GM18507 (cell line): ENCODE data around the gene HS3ST3A1.
A peak's percentile ranks its signal among the peaks of the same experiment; 100 is the strongest.

Source experiments
- DNase-seq: peaks from one replicate; pipeline ENCODE4 v3.0.0; 2011; ENCODE audit warnings: low read depth; ENCODE audit not compliant: insufficient read length; ENCODE audit errors: extremely low spot score
- FAIRE-seq: peaks from 2 replicates; lab custom pipeline; 2011; peaks lifted over from hg19 to GRCh38; lab: Jason Lieb, UNC

Gene HS3ST3A1

DNA sequence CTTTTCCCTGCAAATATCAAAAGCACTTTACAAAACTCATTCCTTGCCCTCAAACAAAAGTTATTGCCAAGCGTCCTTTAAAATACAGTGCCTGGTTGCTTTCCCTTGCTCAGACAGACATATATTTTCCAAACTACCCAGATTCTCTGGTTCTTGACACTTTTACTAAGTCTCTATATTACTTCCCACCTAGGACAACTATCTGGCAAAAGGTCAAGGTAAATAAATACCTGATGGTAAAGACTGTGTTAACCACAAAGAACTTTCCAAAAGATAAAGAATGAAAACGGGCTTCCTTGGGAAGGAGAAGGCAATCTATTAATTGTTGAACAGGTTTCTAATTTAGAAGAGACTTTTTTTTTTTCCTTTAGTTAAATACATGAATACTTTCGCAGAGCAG lies 1.9 kb downstream of the HS3ST3A1 start:
- FAIRE-seq (no peak), DNase-seq (no peak)

DNA sequence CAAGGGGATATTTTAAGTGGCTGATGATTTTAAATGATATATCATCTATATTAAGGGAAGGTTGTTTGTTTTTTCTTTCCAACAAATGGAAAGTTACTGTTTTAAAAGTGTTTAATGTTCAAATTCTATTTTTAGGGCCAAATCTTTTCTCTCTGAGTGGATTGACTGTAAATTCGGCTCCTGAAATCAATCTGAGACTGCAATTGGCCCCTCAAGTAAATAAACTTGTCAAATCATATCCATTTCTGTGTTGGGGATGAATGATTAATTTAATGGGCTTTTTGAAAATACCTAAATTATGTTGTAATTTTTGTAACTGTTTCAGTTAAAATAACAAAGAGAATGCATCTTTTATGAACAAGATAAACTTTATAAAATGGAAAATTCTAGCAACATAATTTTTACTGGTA lies 2.6 kb downstream of the HS3ST3A1 start:
- DNase-seq (no peak), FAIRE-seq (no peak)

DNA sequence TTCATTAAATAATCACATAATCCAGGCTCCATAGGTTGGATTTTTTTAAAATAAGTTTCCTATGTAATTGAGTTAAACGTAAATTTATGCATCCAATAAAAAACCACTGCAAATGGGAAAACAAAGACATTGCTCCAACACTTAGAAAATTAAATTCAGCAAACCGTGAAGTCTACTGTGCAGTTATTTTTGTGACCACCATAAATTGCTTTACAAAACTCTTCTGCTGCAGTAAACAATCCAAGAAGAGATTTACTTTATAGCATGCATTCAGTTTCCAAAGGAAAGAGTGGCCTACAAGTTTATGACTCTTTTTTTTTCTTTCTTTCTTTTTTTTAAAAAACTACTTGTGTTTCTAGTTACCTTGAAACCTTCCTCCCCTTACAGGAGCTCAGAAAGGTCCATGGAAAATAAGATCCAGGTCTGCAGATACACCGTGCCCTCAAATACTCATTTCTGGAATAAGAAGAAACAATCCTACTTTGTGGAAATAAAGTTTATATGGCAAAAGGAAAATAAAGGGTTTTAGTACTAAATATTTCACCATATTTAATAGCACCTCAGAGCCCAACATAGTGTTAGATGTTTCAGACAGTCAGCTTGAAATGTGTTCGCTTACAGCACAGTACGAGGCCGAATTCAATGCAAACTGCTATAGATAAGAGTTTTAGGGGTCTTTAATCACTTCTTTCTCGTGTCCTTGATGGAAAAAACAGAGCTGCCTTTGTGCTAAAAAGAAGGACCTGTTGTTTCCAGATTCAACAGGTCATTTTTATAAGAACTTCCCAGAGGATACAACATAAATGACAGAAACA lies 3.2 kb downstream of the HS3ST3A1 start:
- no peak for FAIRE-seq
- no peak for DNase-seq

DNA sequence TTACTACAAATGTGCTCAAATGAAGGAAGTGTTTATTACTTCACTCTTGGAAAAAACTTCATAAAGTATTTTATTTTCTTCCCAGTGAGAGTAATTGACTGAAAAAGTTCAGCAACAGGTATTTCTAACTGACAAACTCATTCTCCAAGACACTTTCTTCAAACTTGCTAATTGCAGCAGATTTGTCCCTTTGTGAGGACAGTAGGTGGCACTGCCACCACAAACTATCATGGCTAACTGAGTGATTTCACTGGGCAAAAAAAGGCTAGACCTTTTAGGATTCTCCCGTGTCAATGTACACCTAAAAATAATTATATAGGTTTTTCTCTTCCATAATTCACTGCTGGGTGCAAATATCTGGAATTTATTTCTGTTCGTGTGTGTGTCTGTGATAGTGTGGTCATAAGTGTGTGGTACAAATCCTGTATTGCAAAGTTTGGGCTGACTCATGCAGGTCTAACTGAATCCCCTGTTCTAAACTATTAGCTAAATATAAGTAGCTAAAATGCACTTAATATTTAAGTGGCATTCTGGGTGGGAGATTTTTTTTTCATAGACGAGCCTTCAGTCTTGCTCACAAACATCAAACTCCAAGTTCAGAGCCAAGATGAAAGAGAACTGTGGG lies 3.9 kb downstream of the HS3ST3A1 start:
- FAIRE-seq (no peak), DNase-seq (peak; percentile 9)

DNA sequence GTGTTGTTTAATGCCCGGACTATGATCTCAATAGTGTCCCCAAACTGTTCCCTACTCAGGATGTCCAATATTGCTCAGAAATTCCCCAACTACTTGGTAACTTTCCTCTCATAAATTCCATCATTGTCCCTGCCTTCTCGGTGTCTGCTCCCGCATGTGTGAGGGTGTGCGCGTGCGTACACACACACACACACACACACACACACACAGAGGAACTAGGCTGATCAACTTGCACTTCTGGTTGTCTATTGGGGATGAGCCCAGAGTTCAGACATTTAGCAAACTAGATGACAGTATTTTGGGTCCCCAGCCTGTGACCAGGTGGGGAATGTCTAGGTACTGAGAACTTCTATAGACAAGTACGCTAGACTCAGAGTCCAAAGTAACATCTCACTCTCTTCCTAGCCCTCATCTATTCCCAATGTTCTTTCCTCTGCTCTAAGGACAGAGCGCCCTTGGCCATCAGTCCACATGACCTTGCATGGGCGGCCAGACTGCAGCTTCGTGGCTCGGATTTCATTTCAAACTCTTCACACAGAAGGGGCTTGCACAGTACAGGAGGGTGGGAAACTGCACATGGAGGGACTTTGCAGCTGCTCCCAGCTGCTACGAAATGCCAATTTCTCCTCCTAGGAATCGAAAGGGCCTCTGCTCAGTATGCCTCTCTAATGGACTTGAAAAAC lies 5.3 kb downstream of the HS3ST3A1 start:
- DNase-seq: no peak
- no peak for FAIRE-seq

DNA sequence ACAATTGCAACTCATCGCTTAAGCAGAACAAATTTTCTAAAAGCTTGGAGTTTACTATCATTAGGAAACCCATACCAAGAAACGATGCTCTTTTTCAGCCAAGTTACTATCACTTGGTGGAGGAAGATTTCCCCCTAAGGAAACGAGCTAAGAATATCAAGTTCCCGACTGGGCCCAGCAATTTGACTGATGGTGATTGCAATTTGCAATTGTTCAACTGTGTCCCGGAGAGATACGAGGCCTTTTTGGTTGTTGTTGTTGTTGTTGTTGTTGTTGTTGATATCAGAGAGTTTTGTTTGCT lies 6.2 kb downstream of the HS3ST3A1 start:
- FAIRE-seq (no peak), DNase-seq (no peak)

DNA sequence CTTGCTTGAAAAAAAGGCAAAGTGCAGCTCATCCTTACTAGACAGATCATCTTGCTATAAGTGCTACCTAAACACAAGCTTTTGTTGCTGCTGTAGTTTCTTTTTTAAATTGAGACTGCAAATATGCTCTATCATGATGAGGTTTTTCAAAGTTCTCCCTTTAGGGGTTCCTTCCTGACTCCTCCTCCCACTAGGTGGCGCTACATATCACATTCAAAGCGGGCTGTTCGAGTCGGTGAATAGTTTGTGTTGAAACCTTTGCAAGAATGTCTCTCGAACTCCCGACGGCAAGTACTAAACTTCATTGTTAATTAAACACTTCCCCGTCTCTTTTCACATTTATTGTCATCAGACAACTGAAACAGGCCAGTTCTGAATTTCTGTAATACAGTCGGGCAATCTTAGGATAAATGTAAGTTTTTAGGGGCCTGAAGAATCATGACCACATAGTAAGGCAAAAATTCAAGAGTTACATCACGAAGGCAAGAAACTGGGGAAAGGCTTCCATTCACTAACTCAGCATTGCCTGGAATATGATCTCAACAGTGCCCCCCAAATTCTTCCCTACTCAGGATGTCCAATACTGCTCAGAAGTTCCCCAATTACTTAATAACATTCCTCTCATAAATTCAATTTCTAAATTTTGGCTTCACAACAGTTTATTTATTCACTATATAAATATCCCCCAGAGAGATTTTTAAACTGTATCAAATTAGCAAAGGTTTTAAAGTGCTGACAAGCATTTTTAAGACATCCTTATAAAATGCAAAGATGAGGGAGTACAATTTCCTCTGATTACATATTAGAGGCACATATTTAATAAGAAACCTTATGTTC lies 6.7 kb downstream of the HS3ST3A1 start:
- FAIRE-seq (peak; percentile 64), DNase-seq (peak; percentile 36)

DNA sequence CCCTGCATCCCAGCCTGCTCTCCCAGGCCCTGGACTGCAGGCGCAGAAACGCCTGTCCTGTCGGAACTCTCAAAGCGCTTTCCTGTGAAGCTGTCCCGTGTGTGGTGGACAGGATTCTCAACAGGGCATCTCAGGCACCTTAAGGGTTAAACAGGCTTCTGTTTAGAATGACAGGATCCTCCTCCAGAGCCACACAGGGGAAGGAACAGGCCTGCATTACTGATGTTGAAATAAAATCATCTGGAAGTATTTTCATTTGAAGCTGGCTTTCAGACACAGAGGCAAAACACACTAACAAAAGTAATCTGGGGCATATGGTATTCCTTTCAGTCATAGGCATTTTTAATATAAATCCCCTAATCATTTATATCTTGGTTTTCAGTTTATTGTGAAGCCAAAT lies 7.4 kb downstream of the HS3ST3A1 start:
- FAIRE-seq: no peak
- DNase-seq: no peak

DNA sequence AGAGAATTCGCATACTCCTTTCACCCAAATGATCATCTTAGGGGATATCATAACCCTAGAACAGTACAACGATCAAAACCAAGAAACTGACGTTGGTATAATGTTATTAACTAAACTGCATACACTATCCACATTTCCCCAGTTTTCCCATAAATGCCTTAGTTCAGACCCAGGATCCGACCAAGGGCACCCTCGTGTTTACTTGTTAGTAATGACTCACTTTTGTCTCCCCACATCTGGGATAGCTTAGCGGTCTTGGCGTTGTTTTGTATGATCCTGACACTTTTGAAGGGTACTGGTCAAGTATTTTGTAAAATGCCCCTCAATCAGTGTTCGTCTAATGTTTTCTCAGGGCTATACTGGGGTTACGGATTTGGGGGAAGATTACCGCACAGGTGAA lies 8.0 kb downstream of the HS3ST3A1 start:
- FAIRE-seq (no peak), DNase-seq (no peak)

DNA sequence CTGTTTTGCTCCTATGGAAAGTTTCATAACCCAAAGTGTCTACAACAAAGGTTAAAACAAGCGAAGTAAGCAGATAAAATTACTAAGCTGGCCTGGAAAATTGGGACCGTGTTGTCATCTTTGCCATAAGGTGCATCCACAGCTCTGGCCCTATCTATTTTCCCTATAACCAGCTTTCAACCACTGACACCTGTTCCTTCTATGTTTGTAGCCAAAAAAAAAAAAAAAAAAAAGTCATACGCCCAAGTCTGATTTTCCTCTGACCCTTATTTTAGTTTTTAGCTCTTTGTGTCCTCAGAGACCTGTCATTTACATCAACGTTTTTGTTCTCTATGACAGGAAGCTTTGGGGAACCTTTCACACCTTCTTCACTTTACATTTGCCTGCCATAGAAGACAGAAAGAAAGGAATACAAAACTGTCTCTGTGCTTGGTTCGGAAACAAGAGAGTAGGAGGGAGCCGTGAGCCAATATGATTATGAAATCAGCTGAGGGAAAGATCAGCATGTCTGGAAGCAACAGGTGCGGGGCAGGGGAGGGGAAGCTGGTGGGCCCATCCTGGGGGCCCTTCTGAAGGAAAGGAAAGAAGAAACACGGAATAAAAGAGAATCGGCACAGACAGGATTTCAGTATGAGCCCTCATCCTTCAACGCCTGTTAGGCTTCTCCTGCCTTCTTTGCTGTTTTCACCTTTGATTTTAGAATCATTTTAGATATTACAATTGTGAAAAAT lies 8.5 kb downstream of the HS3ST3A1 start:
- FAIRE-seq: no peak

DNA sequence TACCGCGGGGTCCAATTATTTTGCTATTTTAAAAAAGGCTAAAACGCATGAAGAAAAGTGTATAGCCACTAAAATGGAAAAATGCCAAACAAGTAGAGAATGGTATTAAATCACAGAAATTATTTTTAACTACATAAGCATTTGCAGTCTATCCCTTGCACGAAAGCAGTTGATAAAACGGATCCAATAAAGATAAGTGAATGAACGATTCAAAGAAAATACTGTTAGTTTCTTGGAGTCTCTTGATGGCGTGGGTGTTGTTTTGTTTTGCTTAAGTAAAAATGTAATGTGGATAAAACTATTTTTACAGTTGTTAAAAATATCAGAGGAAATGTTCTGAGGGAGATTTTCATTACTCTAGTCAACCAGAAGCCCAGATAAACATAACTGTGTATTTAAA lies 9.3 kb downstream of the HS3ST3A1 start:
- DNase-seq: no peak
- no peak for FAIRE-seq

More for the DNA sequence above, 8.5 kb downstream of the HS3ST3A1 start:
- DNase-seq: no peak

DNA sequence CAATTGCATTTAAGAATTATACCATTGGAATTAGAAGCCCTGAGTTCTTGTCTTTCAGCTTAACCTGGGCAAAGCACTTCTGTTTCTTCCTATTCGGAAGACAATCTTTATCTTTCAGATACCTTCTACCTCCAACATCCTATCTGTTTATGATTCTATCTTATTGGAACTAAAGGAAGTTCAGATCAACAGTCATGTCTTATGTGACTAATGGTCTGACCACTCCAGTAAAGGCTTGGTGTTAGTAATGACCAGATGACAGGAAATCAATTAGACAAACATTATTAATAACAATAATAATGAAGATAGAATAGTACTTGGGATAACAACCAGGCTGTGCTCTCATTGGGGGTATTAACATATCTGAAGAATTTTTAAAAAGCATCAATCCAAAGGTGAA lies 11.3 kb downstream of the HS3ST3A1 start:
- FAIRE-seq (no peak), DNase-seq (no peak)

DNA sequence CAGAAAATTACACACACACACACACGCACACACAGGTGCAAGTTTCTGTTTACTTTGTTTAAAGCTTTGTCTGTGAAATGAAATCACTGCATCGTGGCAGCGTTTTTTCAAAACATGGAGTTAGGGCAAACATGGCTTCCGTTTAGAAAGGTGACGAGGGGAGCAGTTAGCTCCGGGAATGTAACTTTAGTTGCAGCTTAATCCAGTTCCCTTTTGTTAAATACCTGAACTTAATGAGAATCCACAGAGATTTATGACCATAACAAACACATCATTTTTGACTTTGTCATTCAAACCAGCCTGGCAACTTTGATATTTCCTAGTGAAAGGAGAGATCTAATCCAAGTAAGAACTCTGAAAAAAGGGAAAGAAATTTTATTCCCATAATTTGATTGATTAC lies 12.1 kb downstream of the HS3ST3A1 start:
- FAIRE-seq (no peak), DNase-seq (no peak)

DNA sequence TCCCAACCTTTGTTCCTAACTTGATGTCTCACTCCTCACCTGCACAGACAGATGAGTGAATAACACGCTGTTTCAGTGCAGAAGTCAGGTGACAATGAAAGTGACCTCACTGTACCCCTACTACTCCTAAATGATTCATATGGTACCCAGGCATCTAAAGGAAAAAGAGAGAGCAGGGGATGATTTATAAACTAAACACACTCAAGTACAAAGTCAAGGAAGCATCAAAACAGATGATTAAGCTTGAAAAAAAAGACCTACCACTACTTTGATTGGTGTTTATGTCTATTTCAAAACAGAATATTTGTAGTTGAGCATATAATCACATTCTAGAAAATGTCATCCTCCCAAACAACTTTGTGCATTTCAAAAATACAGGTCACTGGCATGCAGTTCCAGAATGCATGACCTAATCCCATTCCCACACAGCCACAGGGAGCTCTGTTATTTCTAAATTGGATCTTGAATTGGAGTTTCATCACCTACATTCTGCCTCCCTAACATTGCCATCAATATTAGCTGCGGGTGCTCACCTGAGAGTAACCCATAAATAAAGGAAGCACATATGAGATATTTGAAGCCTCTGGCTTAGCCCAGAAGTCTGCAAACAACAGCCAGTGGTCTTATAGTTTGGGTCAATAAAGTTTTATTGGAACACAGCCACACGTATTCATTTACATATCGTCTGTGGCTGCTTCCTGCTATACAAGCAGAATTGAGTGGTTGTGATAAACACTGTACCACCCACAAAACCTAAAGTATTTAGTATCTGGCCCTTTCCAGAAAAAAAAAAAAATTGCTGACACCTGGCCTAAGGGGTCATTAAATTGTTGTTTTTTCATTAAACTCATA lies 14.0 kb downstream of the HS3ST3A1 start:
- no peak for DNase-seq
- no peak for FAIRE-seq

DNA sequence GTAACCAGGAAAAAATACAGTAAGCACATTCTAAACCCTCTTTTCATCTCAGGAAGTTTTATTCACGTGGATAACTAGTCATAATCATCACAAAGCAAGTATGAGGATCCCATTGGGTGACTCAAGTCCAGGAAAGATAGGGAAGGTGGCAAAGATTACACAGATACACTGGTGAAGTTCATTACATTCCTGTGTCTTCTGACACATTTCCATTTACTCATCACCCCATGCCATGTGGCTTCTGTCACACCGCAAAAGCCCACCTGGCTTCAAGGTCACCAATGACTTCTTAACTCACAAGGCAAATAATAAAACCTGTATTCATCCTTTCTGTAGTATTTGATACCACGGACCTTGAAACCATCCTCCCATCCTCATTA lies 17.0 kb downstream of the HS3ST3A1 start:
- DNase-seq: no peak
- no peak for FAIRE-seq

DNA sequence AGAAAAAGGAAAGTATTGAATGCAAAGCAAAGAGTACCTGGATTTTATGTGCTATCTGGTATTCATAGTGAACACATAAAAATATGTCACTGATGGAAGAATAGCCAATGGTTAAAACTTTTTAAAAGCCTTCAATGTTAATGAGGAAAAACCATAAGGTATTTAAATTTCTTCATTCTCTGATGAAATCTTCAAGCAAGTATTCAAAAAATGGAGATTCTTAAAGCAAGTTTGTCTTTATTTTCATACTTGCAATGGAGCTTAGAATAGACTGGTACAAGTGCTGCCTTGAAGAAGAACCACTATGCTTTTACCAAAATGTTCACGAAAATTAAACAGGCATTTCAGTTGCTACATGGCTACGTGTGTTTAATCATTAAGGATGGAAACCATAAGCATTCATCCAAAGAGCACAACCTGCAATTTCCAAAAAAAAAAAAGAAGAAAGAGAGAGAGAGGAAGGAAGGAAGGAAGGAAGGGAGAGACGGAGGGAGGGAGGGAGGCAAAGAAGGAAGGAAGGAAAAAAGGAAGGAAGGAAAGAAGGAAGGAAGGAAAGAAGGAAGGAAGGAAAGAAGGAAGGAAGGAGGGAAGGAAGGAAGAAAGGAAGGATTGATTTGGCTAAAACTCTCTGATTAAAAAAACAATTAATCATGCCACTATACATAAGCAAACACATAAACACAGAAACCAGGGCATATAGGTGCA lies 17.6 kb downstream of the HS3ST3A1 start:
- no peak for FAIRE-seq

DNA sequence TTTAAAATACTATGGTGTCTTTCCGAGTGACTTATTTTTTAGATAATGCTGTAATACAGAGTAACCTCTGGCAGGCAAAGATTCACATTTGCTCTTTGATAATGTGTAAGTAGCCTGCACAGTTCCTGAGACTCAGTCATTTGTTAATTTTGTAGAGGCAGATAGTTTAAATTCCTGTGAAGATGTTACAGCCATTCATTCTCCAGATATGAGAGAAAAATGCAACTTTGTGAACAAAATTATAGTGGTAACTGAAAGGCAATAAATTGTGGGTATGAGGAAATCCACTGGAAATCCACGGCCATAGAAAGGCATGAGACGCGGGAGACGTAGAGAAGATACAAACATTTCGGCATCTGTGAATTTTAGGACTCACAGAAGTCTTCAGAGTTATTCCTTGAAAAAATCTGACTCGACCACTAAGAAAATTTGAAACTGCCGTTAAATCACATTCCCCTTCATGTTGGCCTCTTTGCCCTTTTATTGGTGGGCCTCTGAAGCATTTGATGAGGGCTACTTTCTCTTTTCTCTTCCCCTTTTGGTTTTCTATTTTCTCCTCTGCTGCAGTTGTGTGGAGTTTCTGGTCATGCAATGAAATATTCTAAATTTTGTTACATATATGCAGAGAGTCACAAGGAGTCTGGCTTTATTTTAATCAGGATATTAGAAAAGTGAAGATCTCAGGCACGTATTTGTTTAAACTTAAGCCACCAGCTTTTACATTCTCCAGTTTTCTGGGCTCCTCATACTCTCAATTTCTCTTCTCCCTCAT lies 18.8 kb downstream of the HS3ST3A1 start:
- FAIRE-seq: no peak

More for the DNA sequence above, 17.6 kb downstream of the HS3ST3A1 start:
- DNase-seq: no peak

More for the DNA sequence above, 18.8 kb downstream of the HS3ST3A1 start:
- no peak for DNase-seq
